Measurements from ENCODE around the gene KRTAP10-3.

The KRTAP10-3 gene

GRCh38 chr21:44511938-44512275, 46.7 kb downstream of the KRTAP10-3 start:
- no peak overlapping the region for H3K27ac ChIP-seq
- TF ChIP-seq ZFX (IDR thresholded peaks at IDR 0.05; ENCODE audit: borderline replicate concordance) (no peak), CTCF (IDR thresholded peaks at IDR 0.05) (no peak)

- TF ChIP-seq ZFX (IDR thresholded peaks at IDR 0.05; ENCODE audit: borderline replicate concordance) (no peak), CTCF (IDR thresholded peaks at IDR 0.05) (no peak)
- H3K27ac ChIP-seq = no peak overlapping the region
Observed at GRCh38 chr21:44511219-44511937, 47.2 kb downstream of the KRTAP10-3 start.

- peak; percentile 94 for TF ChIP-seq CTCF (IDR thresholded peaks at IDR 0.05)
- no peak for TF ChIP-seq ZFX (IDR thresholded peaks at IDR 0.05; ENCODE audit: borderline replicate concordance)
- H3K27ac ChIP-seq = no peak overlapping the region
Observed at GRCh38 chr21:44510508-44511218, 47.9 kb downstream of the KRTAP10-3 start.

GRCh38 chr21:44510109-44510507, 48.5 kb downstream of the KRTAP10-3 start:
- TF ChIP-seq CTCF (IDR thresholded peaks at IDR 0.05) (no peak), ZFX (IDR thresholded peaks at IDR 0.05; ENCODE audit: borderline replicate concordance) (no peak)

GRCh38 chr21:44509539-44509938, 49.1 kb downstream of the KRTAP10-3 start:
- TF ChIP-seq ZFX (IDR thresholded peaks at IDR 0.05; ENCODE audit: borderline replicate concordance) (no peak), CTCF (IDR thresholded peaks at IDR 0.05) (peak; percentile 70)
- no peak overlapping the region for H3K27ac ChIP-seq

More at GRCh38 chr21:44510109-44510507, 48.5 kb downstream of the KRTAP10-3 start:
- no peak overlapping the region for H3K27ac ChIP-seq

- no peak overlapping the region for H3K27ac ChIP-seq
- TF ChIP-seq CTCF (IDR thresholded peaks at IDR 0.05) (no peak), ZFX (IDR thresholded peaks at IDR 0.05; ENCODE audit: borderline replicate concordance) (no peak)
Observed at GRCh38 chr21:44508711-44509445, 49.7 kb downstream of the KRTAP10-3 start.

GRCh38 chr21:44508426-44508710, 50.2 kb downstream of the KRTAP10-3 start:
- TF ChIP-seq CTCF (IDR thresholded peaks at IDR 0.05) = no peak
- TF ChIP-seq ZFX (IDR thresholded peaks at IDR 0.05; ENCODE audit: borderline replicate concordance) = no peak
- no peak overlapping the region for H3K27ac ChIP-seq
